ENCODE data around the gene CELF6.

DNA sequence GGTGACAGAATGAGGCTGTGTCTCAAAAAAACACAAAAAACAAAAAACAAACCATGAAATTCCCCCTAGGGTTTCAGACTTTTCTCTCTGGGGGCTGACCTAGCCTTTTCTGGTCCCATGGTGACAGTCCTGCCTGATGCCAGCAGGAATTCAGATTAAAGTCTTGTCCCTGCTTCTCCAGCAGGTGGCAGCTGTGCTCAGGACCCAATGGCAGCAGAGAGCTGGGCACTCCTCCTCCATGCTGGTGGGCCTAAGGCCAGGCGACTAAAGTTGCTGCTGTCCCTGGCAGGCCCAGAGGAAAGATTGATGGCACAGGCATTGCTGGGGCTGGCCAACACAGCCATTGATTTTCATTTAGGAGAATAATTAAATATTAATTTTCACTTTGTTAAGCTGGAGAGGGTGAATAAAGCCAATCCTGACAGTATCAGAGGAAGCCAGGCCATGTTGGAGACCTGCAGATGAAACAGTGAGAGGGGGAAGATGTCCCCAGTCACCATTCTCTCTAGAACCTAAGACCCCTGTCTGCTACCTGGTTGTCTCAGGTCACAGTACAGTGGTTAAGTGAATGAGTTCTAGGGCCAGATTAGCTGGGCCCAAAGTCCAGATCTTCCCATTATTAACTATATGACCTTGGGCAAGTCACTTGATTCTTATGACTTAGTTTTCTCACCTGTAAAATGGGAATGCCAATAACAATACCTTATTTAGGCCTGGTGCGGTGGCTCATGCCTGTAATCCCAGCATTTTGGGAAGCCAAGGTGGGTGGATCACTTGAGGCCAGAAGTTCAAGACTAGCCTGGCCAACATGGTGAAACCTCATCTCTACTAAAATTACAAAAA lies 7.1 kb downstream of the CELF6 start:
- TF ChIP-seq, protein P1, sequence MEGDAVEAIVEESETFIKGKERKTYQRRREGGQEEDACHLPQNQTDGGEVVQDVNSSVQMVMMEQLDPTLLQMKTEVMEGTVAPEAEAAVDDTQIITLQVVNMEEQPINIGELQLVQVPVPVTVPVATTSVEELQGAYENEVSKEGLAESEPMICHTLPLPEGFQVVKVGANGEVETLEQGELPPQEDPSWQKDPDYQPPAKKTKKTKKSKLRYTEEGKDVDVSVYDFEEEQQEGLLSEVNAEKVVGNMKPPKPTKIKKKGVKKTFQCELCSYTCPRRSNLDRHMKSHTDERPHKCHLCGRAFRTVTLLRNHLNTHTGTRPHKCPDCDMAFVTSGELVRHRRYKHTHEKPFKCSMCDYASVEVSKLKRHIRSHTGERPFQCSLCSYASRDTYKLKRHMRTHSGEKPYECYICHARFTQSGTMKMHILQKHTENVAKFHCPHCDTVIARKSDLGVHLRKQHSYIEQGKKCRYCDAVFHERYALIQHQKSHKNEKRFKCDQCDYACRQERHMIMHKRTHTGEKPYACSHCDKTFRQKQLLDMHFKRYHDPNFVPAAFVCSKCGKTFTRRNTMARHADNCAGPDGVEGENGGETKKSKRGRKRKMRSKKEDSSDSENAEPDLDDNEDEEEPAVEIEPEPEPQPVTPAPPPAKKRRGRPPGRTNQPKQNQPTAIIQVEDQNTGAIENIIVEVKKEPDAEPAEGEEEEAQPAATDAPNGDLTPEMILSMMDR (IDR thresholded peaks at IDR 0.05) = peak in 5 of 6 experiments; percentile 34 to 74 (median 70)
- no peak for TF ChIP-seq POLR2A (IDR thresholded peaks at IDR 0.05)
